ENCODE measurements around the gene TBC1D16. TPM values are rescaled to one million over a fixed set of nuclear protein-coding genes. Genes with fewer than 3 reads are reported as not detected.

TBC1D16 gene
- total and polyA plus RNA-seq, 2 experiments from 2014 or later = 9.2 to 22.4 TPM

DNA sequence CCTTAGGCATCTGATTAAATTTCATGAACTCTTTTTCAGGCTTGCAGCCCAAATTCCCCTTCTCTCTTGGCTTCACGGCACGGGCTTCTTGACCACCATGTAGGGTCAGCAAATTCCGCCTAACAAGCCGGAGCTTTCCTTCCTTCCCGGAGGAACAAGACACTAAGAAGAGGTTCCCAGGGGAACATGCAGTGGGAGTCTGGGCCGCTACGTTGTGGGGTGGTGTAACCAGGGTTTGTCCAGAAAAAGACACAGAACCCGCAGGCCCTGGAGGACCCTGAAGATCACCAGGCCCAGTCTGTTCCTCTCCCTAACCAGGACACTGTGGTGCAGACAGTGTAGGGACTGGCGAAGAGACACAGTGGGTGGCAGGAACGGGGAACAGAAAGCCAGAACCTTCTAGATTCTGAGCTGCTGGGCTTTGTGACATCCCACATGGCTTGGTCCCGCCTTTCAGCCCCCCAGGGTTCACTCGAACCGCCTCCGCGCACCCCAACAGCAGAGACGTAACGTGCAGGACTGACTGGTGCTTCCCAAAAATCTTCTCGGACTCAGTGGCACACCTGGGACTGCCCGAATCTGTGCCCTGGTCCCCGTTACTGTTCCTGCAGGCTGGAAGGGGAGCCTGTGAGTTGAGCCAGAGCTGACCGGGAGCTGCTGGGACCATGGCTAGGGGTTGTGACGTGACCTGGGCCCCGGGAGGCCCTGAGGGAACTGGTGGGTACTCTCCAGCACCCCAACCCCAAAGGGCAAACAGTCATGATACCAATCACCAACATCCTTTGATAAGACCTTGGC, 55.2 kb downstream of the TBC1D16 start:
- H3K27ac ChIP-seq = no peak overlapping the region
- no peaks in the 10 kb centered on the region for H3K9me2 ChIP-seq (ENCODE audit: insufficient read depth)
- H2AFZ ChIP-seq = no peak overlapping the region
- H3K36me3 ChIP-seq (ENCODE audit: low read depth) = no peaks in the 10 kb centered on the region
- no peaks in the 10 kb centered on the region for H4K20me1 ChIP-seq (ENCODE audit: insufficient read depth)
- 95 to 96% methylated on average over 21 to 23 of the region's 23 CpGs for WGBS, 2 experiments (ENCODE audit: low coverage in 1 of 2, low lambda C conversion rate in 2 of 2, missing lambda C conversion rate in 2 of 2)
- no peaks in the 10 kb centered on the region for H3F3A ChIP-seq (ENCODE audit: insufficient read depth)
- in situ Hi-C loops (cut with MboI) = no loop called here
- no peak for DNase-seq
- no peaks in the 10 kb centered on the region for H3K27me3 ChIP-seq (replicated peaks; ENCODE audit: insufficient read depth)
- H3K4me2 ChIP-seq (ENCODE audit: unreplicated experiment) = no peak overlapping the region
- no peaks in the 10 kb centered on the region for H3K79me2 ChIP-seq (ENCODE audit: insufficient read depth)
- no peak for TF ChIP-seq EZH2 (IDR thresholded peaks at IDR 0.05; ENCODE audit: insufficient read depth, poor library complexity, severe bottlenecking)
- TF ChIP-seq EZH2phosphoT487 (IDR thresholded peaks at IDR 0.05; ENCODE audit: insufficient read depth, low read depth) = no peak
- H3K9ac ChIP-seq = no peak overlapping the region
- H3K4me1 ChIP-seq (ENCODE audit: insufficient read depth) = peaks cover 5% of the 10 kb centered on the region; the same call in 1 of the 2 replicates
- no peaks in the 10 kb centered on the region for H3K9me3 ChIP-seq (ENCODE audit: low read depth)
- H3K4me3 ChIP-seq = no peak overlapping the region

DNA sequence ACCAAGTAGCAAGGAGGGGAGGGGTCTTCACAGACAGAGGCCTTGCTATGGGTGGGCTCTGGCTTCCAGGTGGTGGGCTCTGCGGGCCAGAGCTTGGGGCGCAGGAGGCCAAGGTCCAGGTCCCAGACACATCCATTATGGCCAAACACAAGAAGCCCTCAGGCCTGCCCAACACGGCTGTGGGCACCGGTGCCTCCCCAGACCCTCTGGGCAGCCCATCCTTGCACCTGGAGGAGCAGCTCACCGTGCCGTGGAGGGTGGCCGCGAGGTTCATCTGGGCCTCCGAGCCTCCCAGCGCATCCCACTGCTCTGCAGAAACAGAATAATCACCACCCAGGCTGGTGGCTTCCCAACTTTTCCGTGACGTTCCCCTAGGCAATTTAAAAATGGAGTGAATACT, 55.9 kb downstream of the TBC1D16 start:
- Histone ChIP-seq H3K36me3 (ENCODE audit: low read depth) (no peaks in the 10 kb centered on the region), H3K9me2 (ENCODE audit: insufficient read depth) (no peaks in the 10 kb centered on the region), H3K27ac (no peak overlapping the region), H4K20me1 (ENCODE audit: insufficient read depth) (no peaks in the 10 kb centered on the region), H3K9me3 (ENCODE audit: low read depth) (no peaks in the 10 kb centered on the region), H2AFZ (no peak overlapping the region), H3K4me3 (no peak overlapping the region), H3K4me2 (ENCODE audit: unreplicated experiment) (no peak overlapping the region), H3F3A (ENCODE audit: insufficient read depth) (no peaks in the 10 kb centered on the region), H3K79me2 (ENCODE audit: insufficient read depth) (no peaks in the 10 kb centered on the region), H3K27me3 (replicated peaks; ENCODE audit: insufficient read depth) (no peaks in the 10 kb centered on the region), H3K4me1 (ENCODE audit: insufficient read depth) (peaks cover 5% of the 10 kb centered on the region; the same call in 1 of the 2 replicates), H3K9ac (no peak overlapping the region)
- DNase-seq = no peak
- in situ Hi-C loops (cut with MboI) = no loop called here
- TF ChIP-seq EZH2phosphoT487 (IDR thresholded peaks at IDR 0.05; ENCODE audit: insufficient read depth, low read depth) = no peak
- TF ChIP-seq EZH2 (IDR thresholded peaks at IDR 0.05; ENCODE audit: insufficient read depth, poor library complexity, severe bottlenecking) = no peak
- 94% methylated on average over 12 of the region's 12 CpGs for WGBS, 2 experiments (ENCODE audit: low coverage in 1 of 2, low lambda C conversion rate in 2 of 2, missing lambda C conversion rate in 2 of 2)

DNA sequence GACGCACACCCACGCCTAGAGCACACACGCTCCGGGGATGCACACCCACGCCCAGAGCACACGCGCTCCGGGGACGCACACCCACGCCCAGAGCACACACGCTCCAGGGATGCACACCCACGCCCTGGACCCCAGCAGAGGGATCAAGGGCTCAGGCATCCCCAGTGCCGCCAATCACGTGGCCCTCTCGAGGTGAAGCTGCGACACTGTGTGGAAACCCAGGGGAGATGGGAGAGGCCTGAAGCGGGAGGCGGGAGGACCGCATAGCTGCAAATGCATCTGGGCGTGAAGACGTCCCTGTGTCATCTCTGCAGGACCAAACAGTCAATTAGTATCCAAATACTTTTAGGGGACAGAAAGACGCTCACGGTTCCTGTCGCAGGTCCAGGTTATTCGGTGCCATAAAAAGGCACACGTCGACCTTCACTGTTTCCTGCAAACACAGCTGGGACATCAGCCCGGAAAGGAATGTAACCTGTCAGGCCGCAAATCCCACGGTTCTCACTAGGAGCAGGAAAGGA, 56.4 kb downstream of the TBC1D16 start:
- Histone ChIP-seq H3K27ac (no peak overlapping the region), H2AFZ (no peak overlapping the region), H3K4me3 (no peak overlapping the region), H3F3A (ENCODE audit: insufficient read depth) (no peaks in the 10 kb centered on the region), H3K9me2 (ENCODE audit: insufficient read depth) (no peaks in the 10 kb centered on the region), H3K36me3 (ENCODE audit: low read depth) (no peaks in the 10 kb centered on the region), H3K4me2 (ENCODE audit: unreplicated experiment) (no peak overlapping the region), H4K20me1 (ENCODE audit: insufficient read depth) (no peaks in the 10 kb centered on the region), H3K27me3 (replicated peaks; ENCODE audit: insufficient read depth) (no peaks in the 10 kb centered on the region), H3K9ac (no peak overlapping the region), H3K79me2 (ENCODE audit: insufficient read depth) (no peaks in the 10 kb centered on the region), H3K4me1 (ENCODE audit: insufficient read depth) (peaks cover 5% of the 10 kb centered on the region; the same call in 1 of the 2 replicates), H3K9me3 (ENCODE audit: low read depth) (no peaks in the 10 kb centered on the region)
- 90 to 92% methylated on average over 30 of the region's 30 CpGs for whole genome bisulfite sequencing, 2 experiments (ENCODE audit: low coverage in 1 of 2, low lambda C conversion rate in 2 of 2, missing lambda C conversion rate in 2 of 2)
- TF ChIP-seq EZH2 (IDR thresholded peaks at IDR 0.05; ENCODE audit: insufficient read depth, poor library complexity, severe bottlenecking) (no peak), EZH2phosphoT487 (IDR thresholded peaks at IDR 0.05; ENCODE audit: insufficient read depth, low read depth) (no peak)
- in situ Hi-C loops (cut with MboI) = no loop called here
- DNase-seq = no peak

DNA sequence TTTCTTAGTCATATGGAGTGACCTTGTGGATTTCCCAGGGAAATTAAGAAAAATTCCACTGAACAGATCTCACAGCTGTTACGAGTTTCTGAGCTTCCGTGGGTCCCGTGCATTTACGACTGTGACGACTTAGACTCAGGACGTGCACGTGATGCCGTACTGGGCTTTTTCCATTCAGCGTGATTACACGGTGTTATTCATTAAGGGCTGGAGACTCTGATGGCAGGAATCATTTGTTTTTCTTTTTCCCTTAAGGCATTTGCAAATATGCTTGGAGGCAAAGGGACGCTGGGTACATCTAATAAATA, 57.2 kb downstream of the TBC1D16 start:
- Histone ChIP-seq H3K27ac (no peak overlapping the region), H3K27me3 (replicated peaks; ENCODE audit: insufficient read depth) (no peaks in the 10 kb centered on the region), H3K9ac (no peak overlapping the region), H3K4me1 (ENCODE audit: insufficient read depth) (peaks cover 3% of the 10 kb centered on the region; the same call in 1 of the 2 replicates), H2AFZ (no peak overlapping the region), H4K20me1 (ENCODE audit: insufficient read depth) (no peaks in the 10 kb centered on the region), H3K4me3 (no peak overlapping the region), H3K9me3 (ENCODE audit: low read depth) (no peaks in the 10 kb centered on the region), H3K79me2 (ENCODE audit: insufficient read depth) (no peaks in the 10 kb centered on the region), H3F3A (ENCODE audit: insufficient read depth) (no peaks in the 10 kb centered on the region), H3K36me3 (ENCODE audit: low read depth) (no peaks in the 10 kb centered on the region), H3K9me2 (ENCODE audit: insufficient read depth) (no peaks in the 10 kb centered on the region), H3K4me2 (ENCODE audit: unreplicated experiment) (no peak overlapping the region)
- WGBS, 2 experiments (ENCODE audit: low coverage in 1 of 2, low lambda C conversion rate in 2 of 2, missing lambda C conversion rate in 2 of 2) = 42% methylated on average over 11 of the region's 11 CpGs
- no peak for DNase-seq
- in situ Hi-C loops (cut with MboI) = no loop called here
- no peak for TF ChIP-seq EZH2phosphoT487 (IDR thresholded peaks at IDR 0.05; ENCODE audit: insufficient read depth, low read depth)
- TF ChIP-seq EZH2 (IDR thresholded peaks at IDR 0.05; ENCODE audit: insufficient read depth, poor library complexity, severe bottlenecking) = no peak

Data from GM23248 (cell line).